ENCODE data around the gene TAS2R3.

Gene TAS2R3

GRCh38 chr7:141789917-141790316, 26.0 kb downstream of the TAS2R3 start, which contains the start of gene TAS2R5:
TSS of gene TAS2R5 (plus strand) at chr7:141790217. CDS start at chr7:141790362, 145 bp downstream.
- no peak for TF ChIP-seq CTCF (IDR thresholded peaks at IDR 0.05; ENCODE audit: low read depth, low read length, missing control alignments)
- Histone ChIP-seq H3K27ac (no peak within 1 kb of the TSS), H3K4me3 (ENCODE audit: low read depth, low read length) (no peak within 1 kb of the TSS), H3K27me3 (replicated peaks) (no peaks in the 10 kb centered on the region), H3K36me3 (replicated peaks) (no peaks in the 10 kb centered on the region)
- no peak for DNase-seq
- in situ Hi-C loops (cut with HindIII; ENCODE audit: low pct_ligation_motif_present, low sequenced_read_pairs): no loop called here

- no peaks in the 10 kb centered on the region for H3K27me3 ChIP-seq (replicated peaks)
- H3K4me3 ChIP-seq (ENCODE audit: low read depth, low read length): no peak overlapping the region
- no peaks in the 10 kb centered on the region for H3K36me3 ChIP-seq (replicated peaks)
- H3K27ac ChIP-seq: no peak overlapping the region
- no peak for DNase-seq
- TF ChIP-seq CTCF (IDR thresholded peaks at IDR 0.05; ENCODE audit: low read depth, low read length, missing control alignments): no peak
- in situ Hi-C loops (cut with HindIII; ENCODE audit: low pct_ligation_motif_present, low sequenced_read_pairs): no loop called here
Measured at GRCh38 chr7:141792526-141792925, 28.6 kb downstream of the TAS2R3 start.

Data from brain microvascular endothelial cell (primary cell).